K562 (cell line): ENCODE results near the gene USP2.

Experiments
- EP300 ChIP-seq: IDR thresholded peaks from 2 replicates; pipeline ENCODE4 v1.6.1; 2012; ENCODE audit warnings: low read length, improper control_type of control experiment
- NUFIP1 ChIP-seq: fragments of 450-650 bp; IDR thresholded peaks from 2 replicates; pipeline ENCODE4 v1.6.1; 2018; ENCODE audit not compliant: partially characterized antibody
- TAF1 ChIP-seq: IDR thresholded peaks from 2 replicates; pipeline ENCODE4 v1.6.1; 2011; ENCODE audit warnings: mild to moderate bottlenecking, low read length, moderate library complexity; ENCODE audit not compliant: insufficient read depth, control insufficient read depth, severe bottlenecking; ENCODE audit errors: extremely low read depth
- ZNF583 ChIP-seq: fragments of 250-450 bp; sonication (Bioruptor Pico); IDR thresholded peaks from 2 replicates; pipeline ENCODE4 v1.4.0; 2020
- TF ChIP-seq, protein P1 (sequence below), 2 experiments: IDR thresholded peaks; 2 replicates each; pipeline ENCODE4 v1.6.1; 2011; ENCODE audit warnings: borderline replicate concordance in 1 of 2, control low read depth in 1 of 2, low read depth in 1 of 2, low read length in 1 of 2, mild to moderate bottlenecking in 1 of 2, mixed read lengths in 1 of 2, moderate library complexity in 1 of 2; ENCODE audit not compliant: insufficient read depth in 1 of 2, insufficient read length in 1 of 2, poor library complexity in 1 of 2, severe bottlenecking in 1 of 2; ENCODE audit errors: extremely low read depth in 1 of 2
- TF ChIP-seq, protein P2 (sequence below): fragments of 250-450 bp; sonication (Bioruptor Pico); IDR thresholded peaks from 2 replicates; pipeline ENCODE4 v1.9.0; 2021; ENCODE audit warnings: mild to moderate bottlenecking

- TF ChIP-seq ZNF583 (CRISPR knock-in tag) (no peak), EP300 (no peak), TAF1 (no peak), NUFIP1 (no peak)
- TF ChIP-seq, protein P1, sequence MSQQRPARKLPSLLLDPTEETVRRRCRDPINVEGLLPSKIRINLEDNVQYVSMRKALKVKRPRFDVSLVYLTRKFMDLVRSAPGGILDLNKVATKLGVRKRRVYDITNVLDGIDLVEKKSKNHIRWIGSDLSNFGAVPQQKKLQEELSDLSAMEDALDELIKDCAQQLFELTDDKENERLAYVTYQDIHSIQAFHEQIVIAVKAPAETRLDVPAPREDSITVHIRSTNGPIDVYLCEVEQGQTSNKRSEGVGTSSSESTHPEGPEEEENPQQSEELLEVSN (IDR thresholded peaks at IDR 0.05; ENCODE audit: borderline replicate concordance in 1 of 2, extremely low read depth in 1 of 2, insufficient read depth in 1 of 2, insufficient read length in 1 of 2, low read depth in 1 of 2, low read length in 1 of 2, poor library complexity in 1 of 2, severe bottlenecking in 1 of 2) = no peak
- TF ChIP-seq, protein P2, sequence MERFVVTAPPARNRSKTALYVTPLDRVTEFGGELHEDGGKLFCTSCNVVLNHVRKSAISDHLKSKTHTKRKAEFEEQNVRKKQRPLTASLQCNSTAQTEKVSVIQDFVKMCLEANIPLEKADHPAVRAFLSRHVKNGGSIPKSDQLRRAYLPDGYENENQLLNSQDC = no peak
Measured at GRCh38 chr11:119346605-119347004, 34.9 kb downstream of the USP2 start, which contains the start of gene MFRP.
